Cardiac fibroblast (primary cell): ENCODE measurements around the gene MTERF2.
"Not testable (repeated sequence)": the region's sequence is repeated elsewhere in the genome, so short reads cannot be mapped to it uniquely, and the experiment has no call there.

ENCODE experiments used
- DNase-seq, 2 donors: peaks; one replicate each; pipeline versions ENCODE4 v3.0.0 to v3.0.0-alpha.2; 2010; ENCODE audit warnings: low read depth in 2 of 2
- H3K4me3 ChIP-seq, 2 donors: replicated peaks in 1 of 2; 1 replicate in 1 of 2; 2 replicates in 1 of 2; pipeline ENCODE4 v1.5.1; 2011; ENCODE audit warnings: low read depth in 2 of 2, low read length in 2 of 2, mild to moderate bottlenecking in 2 of 2, moderate library complexity in 1 of 2
- CTCF ChIP-seq: IDR thresholded peaks from one replicate; pipeline ENCODE4 v1.5.1; 2011; ENCODE audit warnings: low read depth, mild to moderate bottlenecking, low read length, inconsistent platforms

Gene MTERF2

DNA sequence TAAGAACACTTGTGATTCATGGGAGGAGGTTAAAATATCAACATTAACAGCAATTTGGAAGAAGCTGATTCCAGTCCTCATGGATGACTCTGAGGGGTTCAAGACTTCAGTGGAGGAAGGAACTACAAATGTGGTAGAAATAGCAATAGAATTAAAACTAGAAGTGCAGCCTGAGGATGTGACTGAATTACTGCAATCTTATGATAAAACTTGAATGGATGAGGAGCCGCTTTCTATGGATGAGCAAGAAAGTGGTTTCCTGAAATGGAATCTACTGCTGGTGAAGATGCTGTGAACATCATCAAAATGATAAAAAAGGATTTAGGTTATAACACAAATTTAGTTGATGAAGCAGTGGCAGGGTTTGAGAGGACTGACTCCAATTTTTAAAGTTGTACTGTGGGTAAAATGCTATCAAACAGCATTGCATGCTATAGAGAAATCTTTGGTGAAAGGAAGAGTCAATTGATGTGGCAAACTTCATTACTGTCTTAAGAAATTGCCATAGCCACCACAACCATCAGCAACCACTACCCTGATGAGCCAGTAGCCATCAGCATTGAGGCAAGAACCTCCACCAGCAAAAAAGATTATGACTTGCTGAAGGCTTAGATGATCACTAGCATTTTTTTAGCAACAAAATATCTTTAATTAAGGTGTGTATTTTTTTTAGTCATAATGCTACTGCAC, 25.9 kb upstream of the MTERF2 start:
- TF ChIP-seq CTCF = no peak
- DNase-seq = no peak
- H3K4me3 ChIP-seq = no peak overlapping the region

DNA sequence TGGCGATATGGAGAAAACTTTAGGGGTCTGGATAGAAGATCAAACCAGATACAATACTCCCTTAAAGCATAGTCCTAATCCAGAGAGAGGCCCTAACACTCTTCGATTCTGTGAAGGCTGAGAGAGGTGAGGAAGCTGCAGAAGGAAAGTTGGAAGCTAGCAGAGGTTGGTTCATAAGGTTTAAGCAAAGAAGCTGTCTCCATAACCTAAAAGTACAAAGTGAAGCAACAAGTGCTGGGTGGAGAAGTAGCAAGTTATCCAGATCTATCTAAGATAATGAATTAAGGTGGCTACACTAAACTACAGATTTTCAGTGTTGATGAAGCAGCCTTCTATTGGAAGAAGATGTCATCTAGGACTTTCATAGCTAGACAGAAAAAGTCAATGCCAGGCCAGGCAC, 24.6 kb upstream of the MTERF2 start:
- no peak for TF ChIP-seq CTCF
- DNase-seq = no peak
- no peak overlapping the region for H3K4me3 ChIP-seq

DNA sequence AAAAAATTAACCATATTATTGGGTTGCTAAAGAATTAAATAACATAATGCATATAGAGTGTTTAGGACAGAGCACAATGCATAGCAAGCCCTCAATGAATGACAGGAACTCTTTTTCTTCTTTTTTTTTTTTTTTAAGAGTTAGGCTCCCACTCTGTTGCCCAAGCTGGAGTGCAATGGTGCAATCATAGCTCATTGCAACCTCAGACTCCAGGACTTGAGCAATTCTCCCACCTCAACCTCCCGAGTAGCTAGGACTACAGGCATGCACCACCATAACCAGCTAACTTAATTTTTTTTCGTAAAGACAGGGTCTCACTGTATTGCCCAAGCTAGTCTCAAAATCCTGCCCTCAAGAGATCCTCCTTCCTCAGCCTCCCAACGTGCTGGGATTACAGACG, 20.5 kb upstream of the MTERF2 start:
- DNase-seq = no peak
- no peak for TF ChIP-seq CTCF
- H3K4me3 ChIP-seq = no peak overlapping the region

- not testable (repeated sequence) for H3K4me3 ChIP-seq, DNase-seq
Measured at GRCh38 chr12:107002665-107003064, 15.7 kb upstream of the MTERF2 start.

DNA sequence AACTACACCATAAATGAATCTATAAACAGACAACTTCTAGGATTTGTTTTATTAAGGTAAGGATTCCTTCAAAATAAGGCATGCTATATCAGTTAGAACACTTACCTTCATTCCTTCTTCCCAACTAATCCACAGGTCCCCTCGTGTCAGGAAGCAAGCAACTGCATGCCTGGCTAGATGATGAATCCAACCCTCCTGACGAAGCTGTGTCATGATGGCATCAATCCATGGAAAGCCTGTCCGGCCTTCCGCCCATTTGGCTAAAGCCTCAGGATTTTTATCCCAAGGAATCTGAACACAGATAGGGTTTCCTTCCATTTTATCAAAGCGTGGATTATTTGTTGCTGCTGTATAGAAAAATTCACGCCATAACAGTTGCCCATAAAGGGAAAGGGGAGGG, 12.5 kb upstream of the MTERF2 start:
- H3K4me3 ChIP-seq = no peak overlapping the region
- TF ChIP-seq CTCF = no peak
- no peak for DNase-seq

DNA sequence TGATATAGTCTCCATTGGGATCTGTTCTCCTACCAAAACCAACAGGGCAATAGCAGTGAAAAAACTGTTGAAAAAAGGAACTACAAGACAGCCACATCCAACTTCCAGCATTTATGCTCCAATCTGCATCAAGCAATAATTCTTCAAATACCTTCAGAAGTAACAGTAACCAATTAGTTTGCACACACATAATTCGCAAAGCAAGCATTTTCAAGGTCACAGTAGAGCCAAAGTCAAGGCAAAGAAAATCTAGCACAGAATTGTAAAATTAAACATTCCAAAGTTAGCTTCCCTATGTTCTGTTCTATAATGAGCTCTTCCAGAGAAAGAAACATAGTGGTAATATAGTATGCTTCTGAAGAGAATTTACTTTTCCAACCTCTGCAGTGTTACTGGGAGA, 11.0 kb upstream of the MTERF2 start:
- no peak for DNase-seq
- TF ChIP-seq CTCF = no peak
- H3K4me3 ChIP-seq = no peak overlapping the region

- DNase-seq, H3K4me3 ChIP-seq: not testable (repeated sequence)
Measured at GRCh38 chr12:106996102-106996501, 9.2 kb upstream of the MTERF2 start.

DNA sequence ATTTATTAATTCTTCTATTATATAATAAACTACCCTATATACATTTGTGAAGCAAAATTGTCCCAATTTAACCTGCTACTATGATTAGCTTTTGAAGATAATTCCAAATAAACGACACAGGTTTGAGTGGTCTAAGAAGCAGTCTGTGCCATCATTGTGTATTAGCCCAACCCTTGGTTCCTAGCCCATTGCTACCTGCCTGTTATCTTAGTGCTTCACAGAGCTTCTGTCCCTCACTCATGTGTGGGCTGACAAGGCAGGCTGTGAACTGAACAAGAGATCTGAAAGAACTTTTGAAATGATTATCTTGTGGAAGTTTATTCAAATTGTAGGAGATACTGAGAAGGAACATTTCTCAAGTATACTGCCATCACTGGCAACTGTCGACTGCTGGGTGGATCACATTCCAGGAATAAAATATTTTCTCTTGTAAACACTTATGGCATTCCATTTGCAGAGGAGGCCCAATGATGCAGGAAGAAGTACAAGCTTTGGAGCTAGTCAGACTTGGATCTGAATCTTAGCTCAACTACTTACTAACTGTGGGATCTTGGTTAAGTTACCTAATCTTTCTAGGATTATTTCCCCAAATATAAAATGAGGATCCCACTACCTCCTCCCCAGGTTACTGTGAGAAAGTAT, 7.8 kb upstream of the MTERF2 start:
- no peak overlapping the region for H3K4me3 ChIP-seq
- TF ChIP-seq CTCF = no peak
- DNase-seq = peak; percentile 36 to 69
